Neuronal stem cell (in vitro differentiated cells): ENCODE data around the gene AMOTL1.
A peak's percentile ranks its signal among the peaks of the same experiment; 100 is the strongest.

Experiments used
- DNase-seq: peaks from one replicate; pipeline ENCODE4 v3.0.0-alpha.2; 2013; ENCODE audit warnings: low spot score
- H2AFZ ChIP-seq: one replicate; pipeline ENCODE4 v1.6.1; 2013; ENCODE audit warnings: mild to moderate bottlenecking, low read length, inconsistent platforms
- H2AK5ac ChIP-seq: 2 replicates; pipeline ENCODE4 v1.6.1; 2013; ENCODE audit warnings: low read depth, mild to moderate bottlenecking, inconsistent platforms, low read length, moderate library complexity, mixed read lengths
- H2BK120ac ChIP-seq: 2 replicates; pipeline ENCODE4 v1.6.1; 2013; ENCODE audit warnings: low read depth, mild to moderate bottlenecking, inconsistent platforms, low read length, moderate library complexity, mixed read lengths
- H2BK12ac ChIP-seq: one replicate; pipeline ENCODE4 v1.6.1; 2013; ENCODE audit warnings: low read length, inconsistent platforms
- H2BK15ac ChIP-seq: 2 replicates; pipeline ENCODE4 v1.6.1; 2013; ENCODE audit warnings: mild to moderate bottlenecking, low read length, inconsistent platforms, mixed read lengths
- H2BK5ac ChIP-seq: one replicate; pipeline ENCODE4 v1.6.1; 2013; ENCODE audit warnings: inconsistent platforms, mild to moderate bottlenecking, low read length, moderate library complexity
- H3K14ac ChIP-seq: one replicate; pipeline ENCODE4 v1.6.1; 2013; ENCODE audit warnings: low read length, inconsistent platforms
- H3K18ac ChIP-seq: 2 replicates; pipeline ENCODE4 v1.6.1; 2013; ENCODE audit warnings: low read length, inconsistent platforms
- H3K23ac ChIP-seq: 2 replicates; pipeline ENCODE4 v1.6.1; 2013; ENCODE audit warnings: low read depth, mild to moderate bottlenecking, mixed read lengths, low read length, inconsistent platforms; ENCODE audit not compliant: poor library complexity
- H3K27ac ChIP-seq: replicated peaks from 3 replicates; pipeline ENCODE4 v1.5.1; 2013; ENCODE audit warnings: low read length, inconsistent platforms
- H3K27me3 ChIP-seq, 3 experiments: 2 replicates each; pipeline ENCODE4 v1.6.1; 2013; ENCODE audit warnings: low read length in 3 of 3, mild to moderate bottlenecking in 2 of 3, inconsistent platforms in 1 of 3, low read depth in 1 of 3, mixed read lengths in 1 of 3, moderate library complexity in 1 of 3; ENCODE audit not compliant: control insufficient read depth in 3 of 3, insufficient read depth in 3 of 3
- H3K36me3 ChIP-seq, 2 donors: replicated peaks in 1 of 2; 2 replicates each; pipeline ENCODE4 v1.6.1; 2013; ENCODE audit warnings: low read length in 2 of 2; ENCODE audit not compliant: control insufficient read depth in 2 of 2, insufficient read depth in 2 of 2
- H3K4ac ChIP-seq: 2 replicates; pipeline ENCODE4 v1.6.1; 2013; ENCODE audit warnings: inconsistent platforms, mild to moderate bottlenecking, low read length, moderate library complexity
- H3K4me1 ChIP-seq, 2 donors: 1 replicate in 1 of 2; 2 replicates in 1 of 2; pipeline ENCODE4 v1.6.1; 2013; ENCODE audit warnings: low read length in 2 of 2, low read depth in 1 of 2; ENCODE audit not compliant: control insufficient read depth in 2 of 2, insufficient read depth in 1 of 2
- H3K4me2 ChIP-seq: one replicate; pipeline ENCODE4 v1.6.1; 2013; ENCODE audit warnings: mild to moderate bottlenecking, low read length, inconsistent platforms; ENCODE audit not compliant: insufficient read depth, poor library complexity, severe bottlenecking
- H3K4me3 ChIP-seq, 2 donors: 2 replicates each; pipeline ENCODE4 v1.5.1; 2013; ENCODE audit warnings: low read length in 2 of 2, mild to moderate bottlenecking in 2 of 2, inconsistent platforms in 1 of 2, moderate library complexity in 1 of 2
- H3K79me1 ChIP-seq: one replicate; pipeline ENCODE4 v1.6.1; 2013; ENCODE audit warnings: low read depth, mild to moderate bottlenecking, inconsistent platforms, low read length, moderate library complexity
- H3K9ac ChIP-seq: one replicate; pipeline ENCODE4 v1.6.1; 2013; ENCODE audit warnings: mild to moderate bottlenecking, low read depth, low read length, inconsistent platforms; ENCODE audit not compliant: poor library complexity
- H3K9me3 ChIP-seq, 2 donors: replicated peaks in 1 of 2; 2 replicates each; pipeline versions ENCODE3 to v1.6.1; 2013; ENCODE audit warnings: low read length in 2 of 2, mild to moderate bottlenecking in 2 of 2, inconsistent platforms in 1 of 2, low read depth in 1 of 2, mixed read lengths in 1 of 2, moderate library complexity in 1 of 2; ENCODE audit not compliant: control insufficient read depth in 2 of 2, insufficient read depth in 1 of 2
- H4K8ac ChIP-seq: one replicate; pipeline ENCODE4 v1.6.1; 2013; ENCODE audit warnings: low read depth, mild to moderate bottlenecking, inconsistent platforms, low read length, moderate library complexity
- H4K91ac ChIP-seq: one replicate; pipeline ENCODE4 v1.6.1; 2013; ENCODE audit warnings: low read length, low read depth, mild to moderate bottlenecking, inconsistent platforms; ENCODE audit not compliant: poor library complexity
- WGBS, 2 donors: extraction: QIAGEN DNeasy Blood & Tissue Kit; methylation state at CpG; one replicate each; pipeline ENCODE4 v1.1.7; 2013; ENCODE audit warnings: missing lambda C conversion rate in 2 of 2, mixed read lengths in 1 of 2; ENCODE audit not compliant: insufficient read length in 2 of 2, insufficient replicate concordance in 1 of 2; ENCODE audit errors: extremely low coverage in 2 of 2; 5-methylcytosine and 5-hydroxymethylcytosine counted together

AMOTL1 gene

GRCh38 chr11:94888204-94888603, 120.0 kb downstream of the AMOTL1 start:
- no peak overlapping the region for H2BK15ac ChIP-seq
- H2BK120ac ChIP-seq, result no peak overlapping the region
- no peak overlapping the region for H2BK5ac ChIP-seq
- no peak overlapping the region for H3K4me3 ChIP-seq
- H3K14ac ChIP-seq, result no peak overlapping the region
- no peak for DNase-seq
- no peak overlapping the region for H3K4ac ChIP-seq
- H3K23ac ChIP-seq, result no peak overlapping the region
- H3K9ac ChIP-seq, result no peak overlapping the region
- no peak overlapping the region for H2BK12ac ChIP-seq
- H2AFZ ChIP-seq, result no peak overlapping the region
- H4K8ac ChIP-seq, result no peak overlapping the region
- H3K36me3 ChIP-seq, result peaks cover 0 to 31% of the 10 kb centered on the region in 2 donors
- no peaks in the 10 kb centered on the region for H3K27me3 ChIP-seq
- WGBS, 2 donors, result no CpG with 5 or more reads among the region's 1 CpG
- no peaks in the 10 kb centered on the region for H3K79me1 ChIP-seq
- no peak overlapping the region for H3K18ac ChIP-seq
- H4K91ac ChIP-seq, result no peak overlapping the region
- H2AK5ac ChIP-seq, result no peak overlapping the region
- peaks cover 0 to 5% of the 10 kb centered on the region in 2 donors for H3K4me1 ChIP-seq
- H3K4me2 ChIP-seq, result no peak overlapping the region
- no peak overlapping the region for H3K27ac ChIP-seq
- H3K9me3 ChIP-seq, result peaks cover 5 to 24% of the 10 kb centered on the region in 2 donors

- H3K23ac ChIP-seq, result no peak overlapping the region
- peaks cover 0 to 4% of the 10 kb centered on the region in 2 donors for H3K36me3 ChIP-seq
- no peak overlapping the region for H2BK5ac ChIP-seq
- H2AK5ac ChIP-seq, result no peak overlapping the region
- peaks cover 0 to 13% of the 10 kb centered on the region in 2 donors for H3K9me3 ChIP-seq
- H3K4me3 ChIP-seq, result no peak overlapping the region
- H3K27ac ChIP-seq, result no peak overlapping the region
- H2AFZ ChIP-seq, result no peak overlapping the region
- no peaks in the 10 kb centered on the region for H3K27me3 ChIP-seq
- H2BK12ac ChIP-seq, result no peak overlapping the region
- H3K14ac ChIP-seq, result no peak overlapping the region
- H3K79me1 ChIP-seq, result no peaks in the 10 kb centered on the region
- H4K91ac ChIP-seq, result no peak overlapping the region
- whole genome bisulfite sequencing, 2 donors, result no CpG with 5 or more reads among the region's 2 CpGs
- H2BK120ac ChIP-seq, result no peak overlapping the region
- no peak for DNase-seq
- no peak overlapping the region for H3K18ac ChIP-seq
- H2BK15ac ChIP-seq, result no peak overlapping the region
- no peak overlapping the region for H3K4ac ChIP-seq
- no peak overlapping the region for H4K8ac ChIP-seq
- no peak overlapping the region for H3K4me2 ChIP-seq
- H3K4me1 ChIP-seq, result no peaks in the 10 kb centered on the region
- no peak overlapping the region for H3K9ac ChIP-seq
Observed at GRCh38 chr11:94895451-94895850, 127.3 kb downstream of the AMOTL1 start.

- Histone ChIP-seq H2AFZ (no peak overlapping the region), H3K14ac (no peak overlapping the region), H3K27me3 (no peaks in the 10 kb centered on the region), H2BK12ac (no peak overlapping the region), H3K4me1 (no peaks in the 10 kb centered on the region), H2AK5ac (no peak overlapping the region), H3K4me2 (no peak overlapping the region), H3K27ac (no peak overlapping the region), H3K4ac (no peak overlapping the region), H3K4me3 (no peak overlapping the region), H3K23ac (no peak overlapping the region), H3K18ac (no peak overlapping the region), H3K9ac (no peak overlapping the region), H4K8ac (no peak overlapping the region), H2BK15ac (no peak overlapping the region), H2BK120ac (no peak overlapping the region), H3K79me1 (no peaks in the 10 kb centered on the region), H2BK5ac (no peak overlapping the region), H3K36me3 (peaks cover 0 to 4% of the 10 kb centered on the region in 2 donors), H3K9me3 (peaks cover 0 to 13% of the 10 kb centered on the region in 2 donors), H4K91ac (no peak overlapping the region)
- WGBS, 2 donors, result no CpG with 5 or more reads among the region's 2 CpGs
- DNase-seq, result no peak
Observed at GRCh38 chr11:94895971-94896370, 127.8 kb downstream of the AMOTL1 start.

GRCh38 chr11:94897330-94897768, 129.2 kb downstream of the AMOTL1 start:
- Histone ChIP-seq H3K27ac (no peak overlapping the region), H2BK12ac (no peak overlapping the region), H2AK5ac (no peak overlapping the region), H3K4me3 (no peak overlapping the region), H3K9me3 (peaks cover 0 to 13% of the 10 kb centered on the region in 2 donors), H3K4ac (no peak overlapping the region), H3K4me2 (no peak overlapping the region), H2AFZ (no peak overlapping the region), H2BK5ac (no peak overlapping the region), H2BK120ac (no peak overlapping the region), H3K79me1 (no peaks in the 10 kb centered on the region), H3K18ac (no peak overlapping the region), H3K4me1 (no peaks in the 10 kb centered on the region), H3K23ac (no peak overlapping the region), H4K8ac (no peak overlapping the region), H3K36me3 (peaks cover 0 to 4% of the 10 kb centered on the region in 2 donors), H3K27me3 (no peaks in the 10 kb centered on the region), H4K91ac (no peak overlapping the region), H3K9ac (no peak overlapping the region), H3K14ac (no peak overlapping the region), H2BK15ac (no peak overlapping the region)
- DNase-seq, result peak; percentile 37
- WGBS, 2 donors, result no CpG with 5 or more reads among the region's 1 CpG
